ENCODE measurements around the gene ANXA10.

ANXA10 gene, protein sequence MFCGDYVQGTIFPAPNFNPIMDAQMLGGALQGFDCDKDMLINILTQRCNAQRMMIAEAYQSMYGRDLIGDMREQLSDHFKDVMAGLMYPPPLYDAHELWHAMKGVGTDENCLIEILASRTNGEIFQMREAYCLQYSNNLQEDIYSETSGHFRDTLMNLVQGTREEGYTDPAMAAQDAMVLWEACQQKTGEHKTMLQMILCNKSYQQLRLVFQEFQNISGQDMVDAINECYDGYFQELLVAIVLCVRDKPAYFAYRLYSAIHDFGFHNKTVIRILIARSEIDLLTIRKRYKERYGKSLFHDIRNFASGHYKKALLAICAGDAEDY

DNA sequence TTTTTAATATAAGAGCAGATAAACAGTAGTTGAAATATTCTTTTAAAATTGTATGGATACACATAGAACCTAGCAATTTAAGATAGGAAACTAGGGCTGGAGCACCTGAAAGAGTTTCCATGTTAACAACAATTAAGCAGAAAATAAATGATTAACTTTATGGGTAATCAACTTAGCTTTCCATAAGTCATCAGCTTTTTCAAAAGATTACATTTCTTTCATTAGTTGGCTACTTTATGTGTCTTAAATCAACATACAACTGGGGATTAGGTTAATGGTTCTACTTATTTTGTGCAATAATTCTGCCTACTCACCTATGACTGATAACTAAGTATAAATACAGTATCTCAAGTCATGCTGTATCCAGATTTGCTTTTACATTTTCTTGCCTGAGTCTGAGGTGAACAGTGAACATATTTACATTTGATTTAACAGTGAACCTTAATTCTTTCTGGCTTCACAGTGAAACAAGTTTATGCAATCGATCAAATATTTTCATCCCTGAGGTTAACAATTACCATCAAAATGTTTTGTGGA, at the start of gene ANXA10:
Gene ANXA10 (plus strand): TSS at position 362 of the 537 bp plus-strand sequence. CDS start 164 bp downstream, at position 526.
- H3K4me3 ChIP-seq (ENCODE audit: low read depth, low read length), result no peak within 1 kb of the TSS
- TF ChIP-seq, protein P1, sequence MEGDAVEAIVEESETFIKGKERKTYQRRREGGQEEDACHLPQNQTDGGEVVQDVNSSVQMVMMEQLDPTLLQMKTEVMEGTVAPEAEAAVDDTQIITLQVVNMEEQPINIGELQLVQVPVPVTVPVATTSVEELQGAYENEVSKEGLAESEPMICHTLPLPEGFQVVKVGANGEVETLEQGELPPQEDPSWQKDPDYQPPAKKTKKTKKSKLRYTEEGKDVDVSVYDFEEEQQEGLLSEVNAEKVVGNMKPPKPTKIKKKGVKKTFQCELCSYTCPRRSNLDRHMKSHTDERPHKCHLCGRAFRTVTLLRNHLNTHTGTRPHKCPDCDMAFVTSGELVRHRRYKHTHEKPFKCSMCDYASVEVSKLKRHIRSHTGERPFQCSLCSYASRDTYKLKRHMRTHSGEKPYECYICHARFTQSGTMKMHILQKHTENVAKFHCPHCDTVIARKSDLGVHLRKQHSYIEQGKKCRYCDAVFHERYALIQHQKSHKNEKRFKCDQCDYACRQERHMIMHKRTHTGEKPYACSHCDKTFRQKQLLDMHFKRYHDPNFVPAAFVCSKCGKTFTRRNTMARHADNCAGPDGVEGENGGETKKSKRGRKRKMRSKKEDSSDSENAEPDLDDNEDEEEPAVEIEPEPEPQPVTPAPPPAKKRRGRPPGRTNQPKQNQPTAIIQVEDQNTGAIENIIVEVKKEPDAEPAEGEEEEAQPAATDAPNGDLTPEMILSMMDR (conservative IDR thresholded peaks at IDR 0.05; ENCODE audit: low read depth, low read length), result no peak
- DNase-seq (ENCODE audit: low read depth), result no peak

DNA sequence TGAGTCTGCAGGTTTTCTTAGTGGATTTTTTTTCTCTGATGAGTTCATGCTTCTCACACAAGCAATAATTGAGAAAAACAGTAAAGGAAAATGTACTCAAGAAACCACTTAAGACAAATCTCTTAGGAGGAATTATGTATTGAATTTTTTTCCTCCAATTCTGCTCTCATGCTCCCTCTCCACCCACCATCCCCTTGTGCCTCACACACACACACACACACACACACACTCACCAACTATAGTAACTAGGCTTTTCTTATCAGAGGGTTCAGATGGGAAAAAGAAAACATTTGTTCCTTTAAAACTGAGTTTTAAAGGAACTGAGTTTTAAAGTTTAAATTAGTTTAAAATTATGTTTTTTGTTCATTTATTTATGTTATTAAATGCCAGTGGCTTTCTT, 47.0 kb upstream of the ANXA10 start:
- TF ChIP-seq, protein P1 (conservative IDR thresholded peaks at IDR 0.05; ENCODE audit: low read depth, low read length), result no peak
- peak; percentile 4 for DNase-seq (ENCODE audit: low read depth)
- no peak overlapping the region for H3K4me3 ChIP-seq (ENCODE audit: low read depth, low read length)

DNA sequence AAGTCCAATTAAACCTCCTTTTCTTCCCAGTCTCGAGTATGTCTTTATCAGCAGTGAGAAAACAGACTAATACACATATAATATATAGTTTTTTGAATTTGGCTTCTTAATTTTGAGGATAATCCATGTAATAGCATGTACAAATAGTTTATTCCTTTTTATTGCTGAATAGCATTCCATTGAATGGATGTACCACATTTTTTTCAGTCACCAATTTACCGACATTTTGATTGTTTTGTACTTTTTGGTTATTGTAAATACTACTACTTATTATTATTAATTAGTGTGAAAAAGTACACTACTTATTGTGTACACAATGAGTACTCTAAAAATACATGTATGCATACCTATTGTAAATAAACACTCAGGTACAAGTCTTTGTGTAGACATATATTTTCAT, 42.3 kb upstream of the ANXA10 start:
- no peak overlapping the region for H3K4me3 ChIP-seq (ENCODE audit: low read depth, low read length)
- no peak for DNase-seq (ENCODE audit: low read depth)
- TF ChIP-seq, protein P1 (conservative IDR thresholded peaks at IDR 0.05; ENCODE audit: low read depth, low read length), result no peak

DNA sequence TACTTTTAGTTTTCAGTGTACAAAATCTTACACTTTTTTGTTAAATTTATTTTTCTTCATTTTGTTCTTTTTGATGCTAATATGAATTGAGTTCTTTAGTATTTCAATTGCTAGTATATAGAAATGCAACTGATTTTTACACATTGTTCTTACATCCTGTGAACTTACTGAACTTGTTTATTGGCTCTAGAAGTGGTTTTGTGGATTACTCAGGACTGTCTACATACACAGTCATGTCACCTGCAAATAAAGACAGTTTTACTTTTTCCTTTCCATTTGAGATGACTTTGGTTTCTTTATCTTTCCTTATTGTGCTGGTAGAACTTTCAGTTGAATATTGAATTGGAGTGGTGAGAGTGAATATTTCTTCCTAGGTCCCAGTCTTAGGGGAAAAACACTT, 40.8 kb upstream of the ANXA10 start:
- no peak for DNase-seq (ENCODE audit: low read depth)
- H3K4me3 ChIP-seq (ENCODE audit: low read depth, low read length), result no peak overlapping the region
- TF ChIP-seq, protein P1 (conservative IDR thresholded peaks at IDR 0.05; ENCODE audit: low read depth, low read length), result no peak

DNA sequence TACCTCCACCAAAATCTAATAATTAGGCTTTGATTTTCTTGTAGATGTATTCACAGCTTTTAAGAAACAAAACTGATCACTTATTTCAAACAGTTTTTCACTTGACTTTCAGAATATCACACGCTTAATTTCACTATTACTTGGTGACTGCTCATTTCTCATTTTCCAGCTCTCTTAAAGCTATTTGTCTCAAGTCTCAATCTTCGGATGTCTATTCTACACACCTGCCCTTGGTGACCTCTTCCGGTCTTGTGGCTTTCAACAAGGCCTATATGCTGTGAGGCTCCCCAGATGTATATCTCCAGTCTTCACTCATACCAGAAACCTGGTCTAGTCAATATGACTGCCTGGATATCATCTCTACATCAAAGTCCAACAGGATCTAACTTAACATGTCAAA, 34.9 kb upstream of the ANXA10 start:
- no peak overlapping the region for H3K4me3 ChIP-seq (ENCODE audit: low read depth, low read length)
- no peak for DNase-seq (ENCODE audit: low read depth)
- TF ChIP-seq, protein P1 (conservative IDR thresholded peaks at IDR 0.05; ENCODE audit: low read depth, low read length), result no peak

DNA sequence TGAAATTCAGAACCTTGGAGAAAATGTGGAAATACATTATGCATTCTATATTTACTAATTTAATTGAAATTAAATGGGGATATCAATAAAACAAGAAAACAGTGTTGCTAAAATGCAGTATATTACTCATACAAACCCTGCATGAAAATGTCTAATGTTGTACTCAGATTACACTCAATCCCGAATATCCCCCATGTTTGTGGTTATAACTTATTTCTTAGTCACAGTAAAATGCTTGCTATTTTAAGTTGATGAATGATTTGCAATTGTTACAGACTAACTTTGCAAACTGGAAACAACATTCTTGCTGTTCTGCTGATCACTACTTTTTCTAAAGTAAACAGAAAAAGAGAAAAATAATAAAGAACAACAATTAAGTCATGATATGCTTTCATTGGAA, 33.1 kb upstream of the ANXA10 start:
- no peak overlapping the region for H3K4me3 ChIP-seq (ENCODE audit: low read depth, low read length)
- DNase-seq (ENCODE audit: low read depth), result peak; percentile 69
- TF ChIP-seq, protein P1 (conservative IDR thresholded peaks at IDR 0.05; ENCODE audit: low read depth, low read length), result no peak

DNA sequence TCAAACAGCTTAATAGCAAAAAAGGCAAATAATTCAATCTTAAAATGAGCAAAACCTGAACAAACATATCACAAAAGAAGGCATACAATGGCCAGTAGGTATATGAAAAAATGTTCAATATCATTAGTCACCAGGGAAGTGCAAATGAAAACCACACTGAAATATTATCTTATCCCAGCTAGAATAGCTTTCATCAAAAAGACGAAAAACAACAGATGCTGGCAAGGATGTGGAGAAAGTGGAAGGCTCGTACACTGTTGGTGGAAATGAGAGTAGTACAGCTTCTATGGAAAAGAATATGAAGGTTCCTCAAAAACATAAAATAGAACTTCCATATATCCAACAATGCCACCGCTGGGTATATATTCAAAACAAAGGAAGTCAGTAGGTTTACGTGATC, 29.3 kb upstream of the ANXA10 start:
- no peak for DNase-seq (ENCODE audit: low read depth)
- TF ChIP-seq, protein P1 (conservative IDR thresholded peaks at IDR 0.05; ENCODE audit: low read depth, low read length), result no peak

More for the DNA sequence above, 29.3 kb upstream of the ANXA10 start:
- no peak overlapping the region for H3K4me3 ChIP-seq (ENCODE audit: low read depth, low read length)
